ENCODE data around the gene MICB. TPM values are rescaled to one million over a fixed set of nuclear protein-coding genes. Genes with fewer than 3 reads are reported as not detected.

Gene MICB
- total RNA-seq, 1 experiment from 2014 or later = 6.4 TPM

DNA sequence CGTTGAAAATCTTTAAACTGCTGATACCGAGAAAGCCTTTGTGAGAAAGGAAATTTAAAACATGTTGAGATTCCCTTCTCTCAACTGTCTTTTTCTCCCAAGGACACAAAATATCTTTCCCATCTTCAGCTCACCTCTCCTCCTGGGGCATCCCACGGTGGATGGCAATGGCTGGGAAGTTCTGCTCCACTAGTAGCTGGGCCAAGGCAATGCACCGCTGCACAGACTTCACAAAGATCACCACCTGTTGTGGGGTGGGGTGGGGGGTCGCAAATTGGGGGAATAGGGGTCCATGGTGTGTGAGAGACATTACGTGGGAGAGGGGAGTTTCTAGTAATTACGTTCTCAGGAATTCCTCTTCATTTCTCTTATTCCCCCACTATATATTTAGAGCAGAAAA lies 33.2 kb downstream of the MICB start:
- ChIA-PET POLR2A (interaction anchor here (0.6 kb wide), 1 partner anchor 33 kb away, joined by 3 read pairs; the partner anchor contains the start of gene MICB), CTCF (no interaction called here)
- Histone ChIP-seq H3K27me3 (replicated peaks; ENCODE audit: control insufficient read depth, insufficient read depth, low read length) (no peaks in the 10 kb centered on the region), H3K4me3 (ENCODE audit: low read depth, low read length) (no peak overlapping the region), H3K4me1 (no peaks in the 10 kb centered on the region), H3K36me3 (ENCODE audit: control insufficient read depth, insufficient read depth, low read length) (peaks cover 12% of the 10 kb centered on the region), H3K9me3 (no peaks in the 10 kb centered on the region)
- no peak overlapping the region for H3K4me3 Mint-ChIP-seq (ENCODE audit: unreplicated experiment)
- no TSS peak for BruUV-seq (replicated peaks)
- H3K27me3 Mint-ChIP-seq (ENCODE audit: insufficient read depth, unreplicated experiment) = no peaks in the 10 kb centered on the region
- intact Hi-C loops (cut with micrococcal nuclease; ENCODE audit: unreplicated experiment) = no loop called here
- peaks cover 9% of the 10 kb centered on the region for H3K4me1 Mint-ChIP-seq (ENCODE audit: low read depth, unreplicated experiment)
- peak overlapping the region; percentile 23 for H3K27ac Mint-ChIP-seq (ENCODE audit: unreplicated experiment)
- no peaks in the 10 kb centered on the region for H3K9me3 Mint-ChIP-seq (ENCODE audit: unreplicated experiment)
- H3K36me3 Mint-ChIP-seq (ENCODE audit: insufficient read depth, unreplicated experiment) = peaks cover 90% of the 10 kb centered on the region
- TF ChIP-seq, protein P1, sequence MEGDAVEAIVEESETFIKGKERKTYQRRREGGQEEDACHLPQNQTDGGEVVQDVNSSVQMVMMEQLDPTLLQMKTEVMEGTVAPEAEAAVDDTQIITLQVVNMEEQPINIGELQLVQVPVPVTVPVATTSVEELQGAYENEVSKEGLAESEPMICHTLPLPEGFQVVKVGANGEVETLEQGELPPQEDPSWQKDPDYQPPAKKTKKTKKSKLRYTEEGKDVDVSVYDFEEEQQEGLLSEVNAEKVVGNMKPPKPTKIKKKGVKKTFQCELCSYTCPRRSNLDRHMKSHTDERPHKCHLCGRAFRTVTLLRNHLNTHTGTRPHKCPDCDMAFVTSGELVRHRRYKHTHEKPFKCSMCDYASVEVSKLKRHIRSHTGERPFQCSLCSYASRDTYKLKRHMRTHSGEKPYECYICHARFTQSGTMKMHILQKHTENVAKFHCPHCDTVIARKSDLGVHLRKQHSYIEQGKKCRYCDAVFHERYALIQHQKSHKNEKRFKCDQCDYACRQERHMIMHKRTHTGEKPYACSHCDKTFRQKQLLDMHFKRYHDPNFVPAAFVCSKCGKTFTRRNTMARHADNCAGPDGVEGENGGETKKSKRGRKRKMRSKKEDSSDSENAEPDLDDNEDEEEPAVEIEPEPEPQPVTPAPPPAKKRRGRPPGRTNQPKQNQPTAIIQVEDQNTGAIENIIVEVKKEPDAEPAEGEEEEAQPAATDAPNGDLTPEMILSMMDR (IDR thresholded peaks at IDR 0.05; ENCODE audit: insufficient read depth in 1 of 2, low read depth in 1 of 2, low read length in 1 of 2, severe bottlenecking in 1 of 2, unreplicated experiment in 1 of 2) = no peak
- DNase-seq = no peak

DNA sequence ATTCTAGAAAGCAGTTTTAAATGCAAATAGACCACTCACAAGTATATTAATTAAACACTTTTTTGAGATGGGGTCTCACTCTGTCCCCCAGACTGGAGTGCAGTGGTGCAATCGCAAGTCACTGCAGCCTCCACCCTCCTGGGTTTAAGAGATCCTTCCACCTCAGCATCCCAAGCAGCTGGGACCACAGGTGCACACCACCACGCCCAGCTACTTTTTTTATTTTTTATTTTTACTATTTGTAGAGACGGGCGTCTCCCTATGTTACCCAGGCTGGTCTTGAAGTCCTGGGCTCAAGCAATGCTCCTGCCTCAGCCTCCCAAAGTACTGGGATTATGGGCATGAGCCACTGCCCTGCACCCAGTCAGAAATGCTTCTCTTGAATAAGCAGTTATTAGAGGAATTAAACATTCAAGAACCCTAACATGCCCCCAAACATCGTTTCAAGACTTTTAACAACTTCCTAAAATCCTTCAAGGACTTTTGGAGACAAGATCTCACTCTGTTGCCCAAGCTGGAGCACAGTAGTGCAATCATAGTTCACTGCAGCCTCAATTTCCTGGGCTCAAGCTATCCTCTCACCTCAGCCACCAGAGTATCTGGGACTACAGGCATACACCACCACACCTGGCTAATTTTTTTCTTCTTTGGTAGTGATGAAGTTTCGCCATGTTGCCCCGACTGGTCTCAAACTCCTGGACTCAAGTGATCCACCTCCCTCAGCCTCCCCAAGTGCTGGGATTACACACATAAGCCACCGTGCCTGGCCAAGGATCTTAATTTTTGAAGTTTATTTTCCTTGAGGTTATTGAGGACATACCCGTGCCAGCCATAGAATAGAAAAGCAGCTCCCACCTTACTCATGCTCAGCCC lies 34.1 kb downstream of the MICB start:
- H3K9me3 ChIP-seq = no peaks in the 10 kb centered on the region
- ChIA-PET CTCF (no interaction called here), POLR2A (interaction anchor here (0.6 kb wide), 1 partner anchor 34 kb away, joined by 3 read pairs; the partner anchor contains the start of gene MICB)
- Mint-ChIP-seq H3K27me3 (ENCODE audit: insufficient read depth, unreplicated experiment) (no peaks in the 10 kb centered on the region), H3K27ac (ENCODE audit: unreplicated experiment) (no peak overlapping the region), H3K4me3 (ENCODE audit: unreplicated experiment) (no peak overlapping the region), H3K36me3 (ENCODE audit: insufficient read depth, unreplicated experiment) (peaks cover 97% of the 10 kb centered on the region), H3K9me3 (ENCODE audit: unreplicated experiment) (no peaks in the 10 kb centered on the region), H3K4me1 (ENCODE audit: low read depth, unreplicated experiment) (peaks cover 9% of the 10 kb centered on the region)
- TF ChIP-seq, protein P1 (IDR thresholded peaks at IDR 0.05; ENCODE audit: insufficient read depth in 1 of 2, low read depth in 1 of 2, low read length in 1 of 2, severe bottlenecking in 1 of 2, unreplicated experiment in 1 of 2) = no peak
- H3K4me3 ChIP-seq (ENCODE audit: low read depth, low read length) = no peak overlapping the region
- no peaks in the 10 kb centered on the region for H3K4me1 ChIP-seq
- H3K36me3 ChIP-seq (ENCODE audit: control insufficient read depth, insufficient read depth, low read length) = peaks cover 14% of the 10 kb centered on the region
- no peaks in the 10 kb centered on the region for H3K27me3 ChIP-seq (replicated peaks; ENCODE audit: control insufficient read depth, insufficient read depth, low read length)
- BruUV-seq (replicated peaks) = no TSS peak
- intact Hi-C loops (cut with micrococcal nuclease; ENCODE audit: unreplicated experiment) = no loop called here
- no peak for DNase-seq

- Mint-ChIP-seq H3K27ac (ENCODE audit: unreplicated experiment) (no peak overlapping the region), H3K4me1 (ENCODE audit: low read depth, unreplicated experiment) (peaks cover 9% of the 10 kb centered on the region), H3K9me3 (ENCODE audit: unreplicated experiment) (no peaks in the 10 kb centered on the region), H3K4me3 (ENCODE audit: unreplicated experiment) (no peak overlapping the region), H3K36me3 (ENCODE audit: insufficient read depth, unreplicated experiment) (peaks cover 97% of the 10 kb centered on the region), H3K27me3 (ENCODE audit: insufficient read depth, unreplicated experiment) (no peaks in the 10 kb centered on the region)
- Histone ChIP-seq H3K9me3 (no peaks in the 10 kb centered on the region), H3K36me3 (ENCODE audit: control insufficient read depth, insufficient read depth, low read length) (peaks cover 14% of the 10 kb centered on the region), H3K27me3 (replicated peaks; ENCODE audit: control insufficient read depth, insufficient read depth, low read length) (no peaks in the 10 kb centered on the region), H3K4me3 (ENCODE audit: low read depth, low read length) (no peak overlapping the region), H3K4me1 (no peaks in the 10 kb centered on the region)
- POLR2A ChIA-PET = no interaction called here
- CTCF ChIA-PET = no interaction called here
- no peak for DNase-seq
- intact Hi-C loops (cut with micrococcal nuclease; ENCODE audit: unreplicated experiment) = no loop called here
- TF ChIP-seq, protein P1 (IDR thresholded peaks at IDR 0.05; ENCODE audit: insufficient read depth in 1 of 2, low read depth in 1 of 2, low read length in 1 of 2, severe bottlenecking in 1 of 2, unreplicated experiment in 1 of 2) = no peak
- BruUV-seq (replicated peaks) = no TSS peak
Observed at GRCh38 chr6:31532644-31533454, 34.9 kb downstream of the MICB start.
